ENCODE results near the gene ZNF24. TPM values are rescaled to one million over a fixed set of nuclear protein-coding genes. Genes with fewer than 3 reads are reported as not detected.

The ZNF24 gene
- total RNA-seq, 1 experiment from 2014 or later, result 54.7 TPM

DNA sequence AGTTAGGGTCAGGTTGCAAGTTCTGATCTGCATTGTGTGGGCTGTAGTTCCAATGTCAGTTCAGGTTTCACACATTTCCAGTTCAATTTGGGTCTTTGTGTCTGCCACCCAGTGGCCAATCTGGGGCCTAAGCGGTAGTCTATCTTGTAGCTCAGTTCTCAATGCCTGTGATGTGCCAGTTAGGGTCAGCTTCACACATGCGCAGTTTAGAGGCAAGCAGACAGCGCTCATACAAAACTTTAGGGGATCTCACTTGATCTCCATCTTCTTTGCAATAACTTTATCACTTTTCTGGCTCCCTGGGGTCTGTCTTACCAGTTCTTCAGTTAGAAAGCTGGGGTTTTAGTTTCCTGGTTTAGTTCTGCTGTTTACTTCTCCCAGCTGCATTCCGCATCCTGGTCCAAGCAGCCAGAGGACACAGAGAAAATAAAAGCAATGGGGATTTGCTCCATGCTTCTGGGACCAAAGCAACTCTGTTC, 11.0 kb upstream of the ZNF24 start:
- peaks cover 0 to 3% of the 10 kb centered on the region in 2 experiments; a peak in 1 of 4 replicates for H3K4me1 ChIP-seq (ENCODE audit: control insufficient read depth in 1 of 2, insufficient read depth in 2 of 2, low read length in 2 of 2)
- ATAC-seq (peak; percentile 100), DNase-seq (ENCODE audit: low read depth, low spot score) (peak; percentile 81)
- H3K4me2 ChIP-seq (ENCODE audit: low read length), result peak overlapping the region; percentile 63
- H2AFZ ChIP-seq (ENCODE audit: low read depth, low read length, poor library complexity, severe bottlenecking), result peak overlapping the region; percentile 70
- H3K9me2 ChIP-seq (ENCODE audit: insufficient read depth), result no peaks in the 10 kb centered on the region
- BruUV-seq (replicated peaks), result no TSS peak
- H3K9me3 ChIP-seq (ENCODE audit: control insufficient read depth in 1 of 2, insufficient read depth in 1 of 2, low read depth in 1 of 2, low read length in 2 of 2), result peaks cover 0 to 8% of the 10 kb centered on the region in 2 experiments; a peak in 2 of 4 replicates
- no peak overlapping the region for H3K27ac ChIP-seq (ENCODE audit: low read depth, low read length)
- intact Hi-C loops (cut with micrococcal nuclease), result loop anchor here (1.0 kb wide), 1 partner anchor 349 kb away; no protein-coding TSS in a partner anchor
- RAD21 ChIA-PET (ENCODE audit: low non-redundant PET in 1 of 2, low total read pairs in 2 of 2, uncharacterized antibody in 2 of 2, unreplicated experiment in 2 of 2), result interaction anchor here in 1 of 2 experiments (0.6 kb wide), 1 partner anchor 1232 kb away, joined by 3 read pairs; no protein-coding TSS in a partner anchor
- peak overlapping the region; percentile 8 to 37; a peak in 2 of 4 replicates for H3K4me3 ChIP-seq (replicated peaks in 1 of 2; ENCODE audit: low read depth in 1 of 2, low read length in 2 of 2)
- no peaks in the 10 kb centered on the region for H4K20me1 ChIP-seq (ENCODE audit: insufficient read depth)
- H3K27me3 ChIP-seq (ENCODE audit: insufficient read depth, low read length), result no peaks in the 10 kb centered on the region
- H3K9ac ChIP-seq (ENCODE audit: low read length), result no peak overlapping the region
- H3K79me2 ChIP-seq (ENCODE audit: insufficient read depth, low read length), result no peaks in the 10 kb centered on the region
- POLR2A ChIA-PET, result interaction anchor here (1.5 kb wide), 1 partner anchor 10 kb away, joined by 5 read pairs; no protein-coding TSS in a partner anchor
- no peaks in the 10 kb centered on the region for H3K36me3 ChIP-seq (ENCODE audit: control insufficient read depth in 1 of 2, insufficient read depth in 2 of 2, low read length in 2 of 2)
- CTCF ChIA-PET, result interaction anchor here (0.8 to 1.2 kb wide), 10 partner anchors 9 to 488 kb away, joined by 3 to 23 read pairs (median 4); partner anchors contain the start of genes ZNF24, ZNF396 and ZSCAN30
- TF ChIP-seq, protein P1, sequence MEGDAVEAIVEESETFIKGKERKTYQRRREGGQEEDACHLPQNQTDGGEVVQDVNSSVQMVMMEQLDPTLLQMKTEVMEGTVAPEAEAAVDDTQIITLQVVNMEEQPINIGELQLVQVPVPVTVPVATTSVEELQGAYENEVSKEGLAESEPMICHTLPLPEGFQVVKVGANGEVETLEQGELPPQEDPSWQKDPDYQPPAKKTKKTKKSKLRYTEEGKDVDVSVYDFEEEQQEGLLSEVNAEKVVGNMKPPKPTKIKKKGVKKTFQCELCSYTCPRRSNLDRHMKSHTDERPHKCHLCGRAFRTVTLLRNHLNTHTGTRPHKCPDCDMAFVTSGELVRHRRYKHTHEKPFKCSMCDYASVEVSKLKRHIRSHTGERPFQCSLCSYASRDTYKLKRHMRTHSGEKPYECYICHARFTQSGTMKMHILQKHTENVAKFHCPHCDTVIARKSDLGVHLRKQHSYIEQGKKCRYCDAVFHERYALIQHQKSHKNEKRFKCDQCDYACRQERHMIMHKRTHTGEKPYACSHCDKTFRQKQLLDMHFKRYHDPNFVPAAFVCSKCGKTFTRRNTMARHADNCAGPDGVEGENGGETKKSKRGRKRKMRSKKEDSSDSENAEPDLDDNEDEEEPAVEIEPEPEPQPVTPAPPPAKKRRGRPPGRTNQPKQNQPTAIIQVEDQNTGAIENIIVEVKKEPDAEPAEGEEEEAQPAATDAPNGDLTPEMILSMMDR (IDR thresholded peaks at IDR 0.05 in 2 of 3, conservative IDR thresholded peaks at IDR 0.05 in 1 of 3; ENCODE audit: borderline replicate concordance in 1 of 3, insufficient read depth in 1 of 3, low read depth in 2 of 3, low read length in 2 of 3), result peak; percentile 68 to 82 (median 80)
- TF ChIP-seq RAD21 (IDR thresholded peaks at IDR 0.05; ENCODE audit: low read depth), result peak; percentile 63
- TF ChIP-seq MAX (IDR thresholded peaks at IDR 0.05), result no peak
- TF ChIP-seq TCF7L2 (IDR thresholded peaks at IDR 0.05; ENCODE audit: borderline replicate concordance, extremely low read depth, insufficient read depth, insufficient read length), result no peak

DNA sequence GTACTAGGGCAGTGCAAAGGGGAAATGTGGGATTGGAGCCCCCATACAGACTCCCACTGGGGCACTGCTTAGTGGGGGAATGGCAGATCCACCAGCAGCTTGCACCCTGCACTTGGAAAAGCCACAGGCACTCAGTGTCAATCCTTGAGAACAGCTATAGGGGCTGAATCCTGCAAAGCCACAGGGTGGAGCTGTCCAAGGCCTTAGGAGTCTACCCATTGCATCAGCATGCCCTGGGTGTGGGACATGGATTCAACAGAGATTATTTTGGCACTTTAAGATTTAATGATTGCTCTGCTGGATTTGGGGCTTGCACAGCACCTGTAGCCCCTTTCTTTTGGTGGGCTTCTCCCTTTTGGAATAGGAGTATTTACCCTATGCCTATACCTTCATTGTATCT, 8.6 kb upstream of the ZNF24 start:
- H2AFZ ChIP-seq (ENCODE audit: low read depth, low read length, poor library complexity, severe bottlenecking), result no peak overlapping the region
- ATAC-seq, result no peak
- H3K36me3 ChIP-seq (ENCODE audit: control insufficient read depth in 1 of 2, insufficient read depth in 2 of 2, low read length in 2 of 2), result no peaks in the 10 kb centered on the region
- no peak overlapping the region for H3K9ac ChIP-seq (ENCODE audit: low read length)
- H3K27ac ChIP-seq (ENCODE audit: low read depth, low read length), result no peak overlapping the region
- H4K20me1 ChIP-seq (ENCODE audit: insufficient read depth), result no peaks in the 10 kb centered on the region
- no peak overlapping the region for H3K4me2 ChIP-seq (ENCODE audit: low read length)
- peaks cover 0 to 8% of the 10 kb centered on the region in 2 experiments; a peak in 2 of 4 replicates for H3K9me3 ChIP-seq (ENCODE audit: control insufficient read depth in 1 of 2, insufficient read depth in 1 of 2, low read depth in 1 of 2, low read length in 2 of 2)
- CTCF ChIA-PET, result no interaction called here
- POLR2A ChIA-PET, result no interaction called here
- peaks cover 0 to 3% of the 10 kb centered on the region in 2 experiments; a peak in 1 of 4 replicates for H3K4me1 ChIP-seq (ENCODE audit: control insufficient read depth in 1 of 2, insufficient read depth in 2 of 2, low read length in 2 of 2)
- no peaks in the 10 kb centered on the region for H3K27me3 ChIP-seq (ENCODE audit: insufficient read depth, low read length)
- RAD21 ChIA-PET (ENCODE audit: low non-redundant PET in 1 of 2, low total read pairs in 2 of 2, uncharacterized antibody in 2 of 2, unreplicated experiment in 2 of 2), result no interaction called here
- intact Hi-C loops (cut with micrococcal nuclease), result no loop called here
- BruUV-seq (replicated peaks), result no TSS peak
- no peaks in the 10 kb centered on the region for H3K79me2 ChIP-seq (ENCODE audit: insufficient read depth, low read length)
- no peak for DNase-seq (ENCODE audit: low read depth, low spot score)
- no peak overlapping the region for H3K4me3 ChIP-seq (replicated peaks in 1 of 2; ENCODE audit: low read depth in 1 of 2, low read length in 2 of 2)
- H3K9me2 ChIP-seq (ENCODE audit: insufficient read depth), result no peaks in the 10 kb centered on the region
- TF ChIP-seq ZBTB33 (IDR thresholded peaks at IDR 0.05; ENCODE audit: extremely low read depth, insufficient replicate concordance, low read length) (no peak), JUND (IDR thresholded peaks at IDR 0.05) (no peak), POLR2A (IDR thresholded peaks at IDR 0.05; ENCODE audit: borderline replicate concordance, extremely low read depth, insufficient read depth, insufficient read length) (no peak)
- TF ChIP-seq, protein P2, sequence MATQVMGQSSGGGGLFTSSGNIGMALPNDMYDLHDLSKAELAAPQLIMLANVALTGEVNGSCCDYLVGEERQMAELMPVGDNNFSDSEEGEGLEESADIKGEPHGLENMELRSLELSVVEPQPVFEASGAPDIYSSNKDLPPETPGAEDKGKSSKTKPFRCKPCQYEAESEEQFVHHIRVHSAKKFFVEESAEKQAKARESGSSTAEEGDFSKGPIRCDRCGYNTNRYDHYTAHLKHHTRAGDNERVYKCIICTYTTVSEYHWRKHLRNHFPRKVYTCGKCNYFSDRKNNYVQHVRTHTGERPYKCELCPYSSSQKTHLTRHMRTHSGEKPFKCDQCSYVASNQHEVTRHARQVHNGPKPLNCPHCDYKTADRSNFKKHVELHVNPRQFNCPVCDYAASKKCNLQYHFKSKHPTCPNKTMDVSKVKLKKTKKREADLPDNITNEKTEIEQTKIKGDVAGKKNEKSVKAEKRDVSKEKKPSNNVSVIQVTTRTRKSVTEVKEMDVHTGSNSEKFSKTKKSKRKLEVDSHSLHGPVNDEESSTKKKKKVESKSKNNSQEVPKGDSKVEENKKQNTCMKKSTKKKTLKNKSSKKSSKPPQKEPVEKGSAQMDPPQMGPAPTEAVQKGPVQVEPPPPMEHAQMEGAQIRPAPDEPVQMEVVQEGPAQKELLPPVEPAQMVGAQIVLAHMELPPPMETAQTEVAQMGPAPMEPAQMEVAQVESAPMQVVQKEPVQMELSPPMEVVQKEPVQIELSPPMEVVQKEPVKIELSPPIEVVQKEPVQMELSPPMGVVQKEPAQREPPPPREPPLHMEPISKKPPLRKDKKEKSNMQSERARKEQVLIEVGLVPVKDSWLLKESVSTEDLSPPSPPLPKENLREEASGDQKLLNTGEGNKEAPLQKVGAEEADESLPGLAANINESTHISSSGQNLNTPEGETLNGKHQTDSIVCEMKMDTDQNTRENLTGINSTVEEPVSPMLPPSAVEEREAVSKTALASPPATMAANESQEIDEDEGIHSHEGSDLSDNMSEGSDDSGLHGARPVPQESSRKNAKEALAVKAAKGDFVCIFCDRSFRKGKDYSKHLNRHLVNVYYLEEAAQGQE (IDR thresholded peaks at IDR 0.05; ENCODE audit: low read depth), result no peak

All from HCT116 (cell line).